Measurements from ENCODE around the gene OTOF.

OTOF gene

DNA sequence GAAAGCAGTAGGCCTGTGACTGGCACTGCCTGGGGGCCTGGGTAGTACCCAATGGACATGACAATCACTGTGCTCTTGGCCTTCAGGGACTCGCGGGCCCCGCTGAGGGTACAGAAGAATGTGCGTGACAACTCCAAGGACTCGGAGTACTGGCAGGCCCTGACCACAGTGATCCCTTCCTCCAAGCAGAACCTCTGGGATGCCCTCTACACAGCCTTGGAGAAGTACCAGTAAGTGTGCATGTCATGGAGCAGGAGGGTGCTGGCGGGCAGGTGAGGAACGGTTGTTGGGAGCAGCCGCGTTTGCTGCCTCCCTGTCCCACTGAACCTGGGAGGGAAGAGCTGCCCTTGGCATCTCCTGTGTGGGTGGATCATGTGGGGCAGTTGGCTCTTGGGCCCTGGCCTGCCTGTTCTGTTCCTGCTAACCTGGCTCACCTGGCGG is 23.3 kb downstream of the OTOF start:
- ChIA-PET CTCF (no interaction called here), POLR2A (no interaction called here)

DNA sequence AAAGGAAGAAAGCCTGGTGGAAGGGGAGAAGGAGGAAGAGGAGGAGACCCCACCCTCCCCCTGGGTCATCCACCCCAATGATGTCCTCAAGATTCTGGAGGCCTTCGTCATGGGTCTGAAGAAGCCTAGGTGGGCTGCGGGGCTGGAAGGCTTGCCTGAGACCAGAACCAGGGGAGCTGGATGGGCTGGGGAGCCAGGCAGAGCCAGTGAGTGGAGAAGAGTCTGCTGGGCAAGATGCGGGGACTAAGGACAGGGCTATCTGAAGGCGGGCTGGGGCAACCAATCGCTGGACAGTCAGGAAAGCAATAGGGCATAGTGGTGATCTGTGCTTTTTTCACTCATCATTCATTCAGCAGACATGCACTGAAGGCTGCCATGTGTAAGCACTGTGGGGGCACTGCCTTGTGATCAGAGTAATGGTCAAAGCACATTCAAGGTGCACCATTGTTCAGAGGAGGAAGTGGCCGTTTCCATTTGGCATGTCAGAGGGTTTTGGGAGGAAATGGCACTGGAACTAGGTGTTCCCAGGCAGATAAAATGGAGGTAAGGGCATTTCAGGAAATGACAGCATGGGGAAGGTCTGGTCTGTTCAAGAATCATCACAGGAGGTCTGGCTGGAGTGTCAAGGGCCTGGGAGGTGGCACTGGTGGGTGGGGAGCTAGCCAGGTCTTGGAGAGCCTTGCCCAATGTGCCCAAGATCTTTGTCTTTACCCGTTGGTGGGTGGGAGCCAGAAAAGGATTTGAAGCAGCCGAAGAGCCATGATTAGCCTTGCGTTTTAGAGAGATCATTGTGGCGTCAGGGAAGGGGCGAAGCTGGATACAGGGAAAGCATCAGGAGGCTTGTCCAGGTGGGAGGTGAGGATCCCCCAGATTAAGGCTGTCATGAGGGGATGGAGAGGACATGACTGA is 24.2 kb downstream of the OTOF start:
- POLR2A ChIA-PET: no interaction called here
- CTCF ChIA-PET: no interaction called here
- no peak for DNase-seq (ENCODE audit: extremely low spot score)
- no peak for TF ChIP-seq CTBP1 (IDR thresholded peaks at IDR 0.05; ENCODE audit: borderline replicate concordance)
- TF ChIP-seq ZNF384 (IDR thresholded peaks at IDR 0.05): no peak
- TF ChIP-seq FOXM1 (IDR thresholded peaks at IDR 0.05; ENCODE audit: borderline replicate concordance): no peak
- TF ChIP-seq ARNT (IDR thresholded peaks at IDR 0.05): no peak
- TF ChIP-seq SP1 (IDR thresholded peaks at IDR 0.05): no peak
- no peak for TF ChIP-seq HDGF (IDR thresholded peaks at IDR 0.05; ENCODE audit: borderline replicate concordance)
- no peak for TF ChIP-seq ELF4 (IDR thresholded peaks at IDR 0.05)
- no peak for TF ChIP-seq NFRKB (IDR thresholded peaks at IDR 0.05)
- TF ChIP-seq LEF1 (IDR thresholded peaks at IDR 0.05; ENCODE audit: borderline replicate concordance): no peak
- TF ChIP-seq, protein P1, sequence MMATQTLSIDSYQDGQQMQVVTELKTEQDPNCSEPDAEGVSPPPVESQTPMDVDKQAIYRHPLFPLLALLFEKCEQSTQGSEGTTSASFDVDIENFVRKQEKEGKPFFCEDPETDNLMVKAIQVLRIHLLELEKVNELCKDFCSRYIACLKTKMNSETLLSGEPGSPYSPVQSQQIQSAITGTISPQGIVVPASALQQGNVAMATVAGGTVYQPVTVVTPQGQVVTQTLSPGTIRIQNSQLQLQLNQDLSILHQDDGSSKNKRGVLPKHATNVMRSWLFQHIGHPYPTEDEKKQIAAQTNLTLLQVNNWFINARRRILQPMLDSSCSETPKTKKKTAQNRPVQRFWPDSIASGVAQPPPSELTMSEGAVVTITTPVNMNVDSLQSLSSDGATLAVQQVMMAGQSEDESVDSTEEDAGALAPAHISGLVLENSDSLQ (IDR thresholded peaks at IDR 0.05): no peak
- TF ChIP-seq TARDBP (IDR thresholded peaks at IDR 0.05): no peak
- no peak for TF ChIP-seq FOXK2 (IDR thresholded peaks at IDR 0.05)
- no peak for TF ChIP-seq L3MBTL2 (conservative IDR thresholded peaks at IDR 0.05)
- no peak for TF ChIP-seq FOXA1 (IDR thresholded peaks at IDR 0.05)
- no peak for TF ChIP-seq BHLHE40 (IDR thresholded peaks at IDR 0.05; ENCODE audit: borderline replicate concordance)
- no peak for TF ChIP-seq SUZ12 (IDR thresholded peaks at IDR 0.05)

More for the DNA sequence above, 23.3 kb downstream of the OTOF start:
- no peak for DNase-seq (ENCODE audit: extremely low spot score)
- TF ChIP-seq LEF1 (IDR thresholded peaks at IDR 0.05; ENCODE audit: borderline replicate concordance) (no peak), ELF4 (IDR thresholded peaks at IDR 0.05) (no peak), FOXA1 (IDR thresholded peaks at IDR 0.05) (no peak), HDGF (IDR thresholded peaks at IDR 0.05; ENCODE audit: borderline replicate concordance) (no peak), BHLHE40 (IDR thresholded peaks at IDR 0.05; ENCODE audit: borderline replicate concordance) (no peak), L3MBTL2 (conservative IDR thresholded peaks at IDR 0.05) (no peak), FOXK2 (IDR thresholded peaks at IDR 0.05) (no peak), FOXM1 (IDR thresholded peaks at IDR 0.05; ENCODE audit: borderline replicate concordance) (no peak), NFRKB (IDR thresholded peaks at IDR 0.05) (no peak), ARNT (IDR thresholded peaks at IDR 0.05) (no peak), ZNF384 (IDR thresholded peaks at IDR 0.05) (no peak), SUZ12 (IDR thresholded peaks at IDR 0.05) (no peak), CTBP1 (IDR thresholded peaks at IDR 0.05; ENCODE audit: borderline replicate concordance) (no peak), SP1 (IDR thresholded peaks at IDR 0.05) (no peak), TARDBP (IDR thresholded peaks at IDR 0.05) (no peak)
- TF ChIP-seq, protein P1 (IDR thresholded peaks at IDR 0.05): no peak

DNA sequence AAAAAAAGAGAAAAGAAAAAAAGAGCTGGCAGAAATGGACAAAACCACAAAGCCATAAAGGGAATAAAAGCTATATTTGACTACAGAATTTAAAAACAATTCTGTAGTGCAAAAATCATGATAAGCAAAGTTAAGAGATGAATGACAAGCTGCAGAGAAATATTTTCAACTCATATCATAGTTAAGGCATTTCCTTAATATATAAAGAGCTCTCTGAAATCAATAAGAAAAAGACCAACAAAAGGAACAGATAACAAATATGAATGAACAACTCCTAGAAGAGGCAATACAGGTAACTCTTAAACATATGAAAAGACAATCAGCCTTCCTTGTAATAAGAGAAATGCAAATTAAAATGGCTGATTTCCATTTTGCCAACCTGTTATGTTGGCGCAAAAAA is 26.2 kb downstream of the OTOF start:
- TF ChIP-seq FOXA1 (IDR thresholded peaks at IDR 0.05) (no peak), ZNF384 (IDR thresholded peaks at IDR 0.05) (no peak), FOXM1 (IDR thresholded peaks at IDR 0.05; ENCODE audit: borderline replicate concordance) (no peak), CTBP1 (IDR thresholded peaks at IDR 0.05; ENCODE audit: borderline replicate concordance) (no peak), ARNT (IDR thresholded peaks at IDR 0.05) (no peak), SUZ12 (IDR thresholded peaks at IDR 0.05) (no peak), L3MBTL2 (conservative IDR thresholded peaks at IDR 0.05) (no peak), NFRKB (IDR thresholded peaks at IDR 0.05) (no peak), FOXK2 (IDR thresholded peaks at IDR 0.05) (no peak), HDGF (IDR thresholded peaks at IDR 0.05; ENCODE audit: borderline replicate concordance) (no peak), ELF4 (IDR thresholded peaks at IDR 0.05) (no peak), LEF1 (IDR thresholded peaks at IDR 0.05; ENCODE audit: borderline replicate concordance) (no peak), SP1 (IDR thresholded peaks at IDR 0.05) (no peak), TARDBP (IDR thresholded peaks at IDR 0.05) (no peak), BHLHE40 (IDR thresholded peaks at IDR 0.05; ENCODE audit: borderline replicate concordance) (no peak)
- TF ChIP-seq, protein P1 (IDR thresholded peaks at IDR 0.05): no peak
- ChIA-PET CTCF (no interaction called here), POLR2A (no interaction called here)
- no peak for DNase-seq (ENCODE audit: extremely low spot score)

DNA sequence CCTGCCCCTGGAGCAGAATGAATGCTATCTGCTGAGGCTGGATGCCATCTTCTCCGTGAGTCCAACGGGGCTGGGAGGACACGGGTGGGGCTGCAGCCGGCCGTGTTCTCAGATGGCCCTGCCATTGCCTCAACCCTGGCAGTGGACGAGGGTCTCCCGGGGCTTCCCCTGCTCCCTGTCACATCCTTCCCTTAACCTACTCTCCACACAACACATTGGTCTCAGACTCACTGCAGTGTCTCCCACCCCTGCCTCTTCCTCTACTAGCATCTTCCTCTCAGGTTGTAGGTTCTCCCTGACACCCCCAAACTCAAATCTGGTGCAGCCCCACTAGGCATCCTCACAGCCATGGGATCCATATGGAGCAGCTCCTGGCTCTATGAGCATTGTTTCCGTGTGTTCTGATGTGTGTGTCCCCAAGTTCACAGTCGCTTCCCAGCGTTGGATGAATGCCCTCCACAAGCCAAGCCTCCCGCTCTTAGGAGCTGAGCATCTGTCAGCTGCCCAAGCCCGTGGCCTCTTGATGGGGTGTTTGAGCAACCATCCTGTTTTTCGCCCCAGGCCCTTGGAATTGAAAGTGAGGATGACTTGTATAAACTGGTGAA is 27.8 kb downstream of the OTOF start:
- DNase-seq (ENCODE audit: extremely low spot score): no peak
- TF ChIP-seq LEF1 (IDR thresholded peaks at IDR 0.05; ENCODE audit: borderline replicate concordance): no peak
- TF ChIP-seq HDGF (IDR thresholded peaks at IDR 0.05; ENCODE audit: borderline replicate concordance): no peak
- no peak for TF ChIP-seq L3MBTL2 (conservative IDR thresholded peaks at IDR 0.05)
- TF ChIP-seq CTBP1 (IDR thresholded peaks at IDR 0.05; ENCODE audit: borderline replicate concordance): no peak
- no peak for TF ChIP-seq FOXA1 (IDR thresholded peaks at IDR 0.05)
- no peak for TF ChIP-seq FOXK2 (IDR thresholded peaks at IDR 0.05)
- no peak for TF ChIP-seq SUZ12 (IDR thresholded peaks at IDR 0.05)
- TF ChIP-seq BHLHE40 (IDR thresholded peaks at IDR 0.05; ENCODE audit: borderline replicate concordance): no peak
- no peak for TF ChIP-seq SP1 (IDR thresholded peaks at IDR 0.05)
- TF ChIP-seq ZNF384 (IDR thresholded peaks at IDR 0.05): no peak
- TF ChIP-seq ELF4 (IDR thresholded peaks at IDR 0.05): no peak
- CTCF ChIA-PET: no interaction called here
- POLR2A ChIA-PET: no interaction called here

GRCh38 chr2:26449278-26450030 is 28.5 kb downstream of the OTOF start:
- TF ChIP-seq SP1 (IDR thresholded peaks at IDR 0.05) (no peak), FOXA1 (IDR thresholded peaks at IDR 0.05) (no peak), SUZ12 (IDR thresholded peaks at IDR 0.05) (no peak), L3MBTL2 (conservative IDR thresholded peaks at IDR 0.05) (no peak), FOXM1 (IDR thresholded peaks at IDR 0.05; ENCODE audit: borderline replicate concordance) (no peak), NFRKB (IDR thresholded peaks at IDR 0.05) (no peak), CTBP1 (IDR thresholded peaks at IDR 0.05; ENCODE audit: borderline replicate concordance) (no peak), FOXK2 (IDR thresholded peaks at IDR 0.05) (no peak), BHLHE40 (IDR thresholded peaks at IDR 0.05; ENCODE audit: borderline replicate concordance) (no peak), ELF4 (IDR thresholded peaks at IDR 0.05) (no peak), HDGF (IDR thresholded peaks at IDR 0.05; ENCODE audit: borderline replicate concordance) (no peak), TARDBP (IDR thresholded peaks at IDR 0.05) (no peak), ARNT (IDR thresholded peaks at IDR 0.05) (no peak), ZNF384 (IDR thresholded peaks at IDR 0.05) (no peak), LEF1 (IDR thresholded peaks at IDR 0.05; ENCODE audit: borderline replicate concordance) (no peak)
- TF ChIP-seq, protein P1 (IDR thresholded peaks at IDR 0.05): no peak
- ChIA-PET CTCF (no interaction called here), POLR2A (no interaction called here)

More at GRCh38 chr2:26449278-26450030, 28.5 kb downstream of the OTOF start:
- DNase-seq (ENCODE audit: extremely low spot score): no peak
